Measurements from ENCODE around the gene DNAJC10. TPM values are rescaled to one million over a fixed set of nuclear protein-coding genes. Genes with fewer than 3 reads are reported as not detected.

DNAJC10 gene
- polyA plus RNA-seq, 1 experiment, result 22.6 TPM

- peaks cover 2% of the 10 kb centered on the region; the same call in 1 of the 2 replicates for H3K27me3 ChIP-seq (ENCODE audit: control insufficient read depth, insufficient read depth, low read length)
- H3K36me3 ChIP-seq (ENCODE audit: control insufficient read depth, insufficient read depth, low read length), result no peaks in the 10 kb centered on the region
- DNase-seq (ENCODE audit: low read depth), result no peak
- ChIA-PET POLR2A (no interaction called here), CTCF (no interaction called here)
- TF ChIP-seq CTCF (IDR thresholded peaks at IDR 0.05; ENCODE audit: insufficient read depth, low read depth, low read length), result no peak
- H3K4me3 ChIP-seq (ENCODE audit: low read depth, low read length), result no peak overlapping the region
These were observed 111.3 kb downstream of the DNAJC10 start for GRCh38 chr2:182827182-182827879.

- peaks cover 2% of the 10 kb centered on the region for H3K27me3 ChIP-seq (ENCODE audit: control insufficient read depth, insufficient read depth, low read length)
- no peak for DNase-seq (ENCODE audit: low read depth)
- no peaks in the 10 kb centered on the region for H3K36me3 ChIP-seq (ENCODE audit: control insufficient read depth, insufficient read depth, low read length)
- POLR2A ChIA-PET, result no interaction called here
- CTCF ChIA-PET, result no interaction called here
- TF ChIP-seq CTCF (IDR thresholded peaks at IDR 0.05; ENCODE audit: insufficient read depth, low read depth, low read length), result no peak
- H3K4me3 ChIP-seq (ENCODE audit: low read depth, low read length), result no peak overlapping the region
These were observed 115.0 kb downstream of the DNAJC10 start for GRCh38 chr2:182831101-182831500.

- H3K27me3 ChIP-seq (ENCODE audit: control insufficient read depth, insufficient read depth, low read length), result peaks cover 2% of the 10 kb centered on the region
- no peak overlapping the region for H3K4me3 ChIP-seq (ENCODE audit: low read depth, low read length)
- DNase-seq (ENCODE audit: low read depth), result no peak
- H3K36me3 ChIP-seq (ENCODE audit: control insufficient read depth, insufficient read depth, low read length), result no peaks in the 10 kb centered on the region
- ChIA-PET CTCF (no interaction called here), POLR2A (no interaction called here)
- no peak for TF ChIP-seq CTCF (IDR thresholded peaks at IDR 0.05; ENCODE audit: insufficient read depth, low read depth, low read length)
These were observed 115.9 kb downstream of the DNAJC10 start for GRCh38 chr2:182831921-182832320.

GRCh38 chr2:182833084-182833854 lies 117.2 kb downstream of the DNAJC10 start:
- no peak for TF ChIP-seq CTCF (IDR thresholded peaks at IDR 0.05; ENCODE audit: insufficient read depth, low read depth, low read length)
- peaks cover 2% of the 10 kb centered on the region for H3K27me3 ChIP-seq (ENCODE audit: control insufficient read depth, insufficient read depth, low read length)
- H3K4me3 ChIP-seq (ENCODE audit: low read depth, low read length), result no peak overlapping the region
- no peaks in the 10 kb centered on the region for H3K36me3 ChIP-seq (ENCODE audit: control insufficient read depth, insufficient read depth, low read length)
- DNase-seq (ENCODE audit: low read depth), result no peak
- CTCF ChIA-PET, result no interaction called here
- POLR2A ChIA-PET, result no interaction called here

- Histone ChIP-seq H3K4me3 (ENCODE audit: low read depth, low read length) (no peak overlapping the region), H3K36me3 (ENCODE audit: control insufficient read depth, insufficient read depth, low read length) (no peaks in the 10 kb centered on the region), H3K27me3 (ENCODE audit: control insufficient read depth, insufficient read depth, low read length) (peaks cover 2% of the 10 kb centered on the region)
- POLR2A ChIA-PET, result no interaction called here
- CTCF ChIA-PET, result no interaction called here
- TF ChIP-seq CTCF (IDR thresholded peaks at IDR 0.05; ENCODE audit: insufficient read depth, low read depth, low read length), result no peak
- no peak for DNase-seq (ENCODE audit: low read depth)
These were observed 118.2 kb downstream of the DNAJC10 start for GRCh38 chr2:182834293-182834692.
